GM19455 (cell line): ENCODE measurements around the gene GIT1.

ENCODE experiments used
- ATAC-seq: cut with Tn5 transposase; IDR thresholded peaks from one replicate; pipeline ENCODE4 v1.9.1; 2021; ENCODE audit not compliant: unreplicated experiment

The GIT1 gene

DNA sequence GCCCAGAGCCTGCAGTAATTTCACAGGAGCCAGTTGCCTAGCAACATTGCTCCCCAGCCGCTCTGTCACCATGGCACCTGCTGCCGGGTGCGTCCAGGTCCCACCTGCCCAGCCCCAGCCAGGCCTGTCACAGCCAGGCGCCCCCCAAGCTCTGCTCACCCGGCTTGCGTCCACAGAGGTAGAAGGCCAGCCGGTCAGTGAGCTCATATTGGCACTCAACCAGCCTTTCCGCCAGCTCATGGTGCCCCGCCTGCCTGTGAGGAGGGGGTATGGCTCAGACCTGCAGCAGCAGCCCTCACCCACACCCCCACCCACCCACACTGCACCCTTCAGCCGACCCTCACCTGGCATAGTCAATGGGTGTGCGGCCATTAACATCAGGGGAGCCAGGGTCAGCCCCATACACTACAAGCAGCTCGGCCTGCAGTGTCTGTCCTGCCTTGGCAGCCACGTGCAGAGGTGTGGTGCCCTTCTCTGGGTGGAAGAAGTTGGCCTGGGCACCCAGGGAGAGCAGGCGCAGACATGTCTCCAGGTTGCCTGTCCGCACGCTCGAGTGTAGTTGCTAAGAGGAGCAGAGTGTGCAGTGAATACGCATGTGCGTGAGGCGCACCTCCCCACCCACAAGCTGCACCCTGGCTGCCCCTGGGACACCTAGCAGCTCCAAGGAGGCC is 7.7 kb downstream of the GIT1 start:
- ATAC-seq = no peak

DNA sequence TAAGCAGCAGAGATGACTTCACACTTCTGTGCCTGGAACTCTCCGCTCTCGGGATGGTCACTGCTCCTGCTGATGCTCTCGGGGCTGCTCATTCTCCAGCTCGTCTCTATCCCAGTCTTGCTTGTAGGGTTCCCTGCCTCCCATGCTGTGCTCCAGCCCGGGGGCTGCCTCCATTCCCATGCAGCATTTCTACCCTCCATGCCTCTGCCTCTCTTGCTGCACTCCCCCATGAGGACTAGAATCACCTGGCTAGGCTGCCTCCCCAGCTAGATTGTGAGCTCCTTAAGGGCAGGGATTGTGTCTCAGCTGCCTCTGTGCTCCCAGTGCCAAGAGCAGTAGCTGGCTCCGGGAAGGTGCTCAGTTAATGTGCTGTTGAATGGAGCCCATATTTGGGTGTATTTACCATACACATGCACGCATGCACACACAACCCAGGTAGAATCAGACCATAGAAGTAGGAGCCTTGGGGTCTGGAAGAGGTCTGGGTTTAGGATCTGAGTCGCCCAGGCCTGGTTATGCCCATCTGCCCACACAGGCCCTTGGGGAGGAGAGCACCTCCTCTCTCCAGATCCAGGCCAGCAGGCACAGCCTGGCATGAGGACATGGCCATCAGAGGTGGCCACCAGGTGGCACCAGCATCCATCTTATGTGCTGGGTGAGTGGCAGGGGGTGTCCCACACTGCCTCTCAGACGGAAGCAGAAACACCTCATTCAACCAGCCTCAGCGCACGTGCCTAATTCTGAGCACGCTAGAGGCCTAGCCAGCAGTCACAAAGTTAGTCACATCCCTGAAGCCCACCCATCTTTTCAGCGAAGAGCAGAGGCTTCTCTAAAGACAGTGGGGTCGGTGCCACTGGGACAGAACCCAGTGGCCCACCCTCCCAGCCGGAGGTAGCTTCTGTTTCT is 9.3 kb downstream of the GIT1 start:
- no peak for ATAC-seq

- no peak for ATAC-seq
Measured at GRCh38 chr17:29578626-29579485, 10.6 kb downstream of the GIT1 start.

- ATAC-seq = no peak
Measured at GRCh38 chr17:29577385-29578211, 11.8 kb downstream of the GIT1 start.

DNA sequence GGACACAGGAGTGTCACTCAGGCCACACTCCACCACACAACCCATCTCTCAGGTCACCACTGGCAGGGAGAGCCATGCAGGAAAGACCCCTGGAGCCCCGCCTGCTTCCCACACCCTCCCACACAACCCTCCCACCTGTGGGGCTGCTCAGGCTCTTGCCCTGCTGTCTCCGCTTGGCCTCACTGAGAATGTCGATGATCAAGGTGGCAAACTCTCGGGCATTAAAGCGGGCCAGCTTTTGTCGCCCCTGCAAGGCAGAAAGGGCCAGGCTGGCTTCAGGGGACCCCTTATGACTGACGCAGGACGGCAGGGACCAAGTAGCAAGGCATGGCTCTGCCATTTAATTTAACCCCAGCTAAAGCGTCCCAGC is 12.5 kb downstream of the GIT1 start:
- no peak for ATAC-seq

DNA sequence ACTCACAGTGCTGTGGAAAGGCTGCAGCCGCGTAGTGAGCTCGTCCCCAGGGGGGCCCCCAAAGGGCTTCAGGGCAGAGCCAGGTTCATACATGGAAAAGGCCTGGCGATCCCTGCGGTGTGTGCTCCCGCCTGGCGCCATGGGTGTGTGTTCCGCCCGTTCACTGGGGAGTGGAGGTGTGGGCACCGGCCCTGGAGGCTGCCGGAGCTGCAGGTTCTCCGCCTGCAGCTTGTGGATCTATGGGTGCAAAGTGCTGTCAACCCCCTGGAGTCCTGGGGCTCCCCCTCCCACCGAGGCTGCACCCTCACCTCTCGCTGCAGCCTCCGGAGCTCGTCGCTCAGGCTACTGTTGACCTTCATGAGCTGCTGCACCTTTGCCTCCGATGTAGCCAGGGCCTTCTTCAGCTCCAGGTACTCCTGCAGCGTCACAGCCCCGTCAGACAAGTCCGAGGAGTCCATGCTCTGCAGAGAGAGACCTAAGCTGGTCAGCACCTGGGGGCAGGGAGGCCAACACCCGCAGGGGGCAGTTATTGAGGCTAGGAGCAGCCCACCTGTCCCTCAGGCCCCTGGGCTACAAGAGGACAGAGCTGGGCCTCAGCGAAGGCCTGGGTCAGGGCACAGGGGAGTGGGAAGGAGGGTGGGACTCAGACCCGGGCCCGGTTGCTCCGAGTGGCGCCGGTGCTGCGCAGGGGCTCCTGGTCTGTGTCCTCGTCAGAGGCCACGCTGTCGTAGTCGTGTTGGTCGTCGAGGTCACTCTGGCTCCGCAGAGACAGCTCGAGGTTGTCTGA is 13.0 kb downstream of the GIT1 start:
- no peak for ATAC-seq

DNA sequence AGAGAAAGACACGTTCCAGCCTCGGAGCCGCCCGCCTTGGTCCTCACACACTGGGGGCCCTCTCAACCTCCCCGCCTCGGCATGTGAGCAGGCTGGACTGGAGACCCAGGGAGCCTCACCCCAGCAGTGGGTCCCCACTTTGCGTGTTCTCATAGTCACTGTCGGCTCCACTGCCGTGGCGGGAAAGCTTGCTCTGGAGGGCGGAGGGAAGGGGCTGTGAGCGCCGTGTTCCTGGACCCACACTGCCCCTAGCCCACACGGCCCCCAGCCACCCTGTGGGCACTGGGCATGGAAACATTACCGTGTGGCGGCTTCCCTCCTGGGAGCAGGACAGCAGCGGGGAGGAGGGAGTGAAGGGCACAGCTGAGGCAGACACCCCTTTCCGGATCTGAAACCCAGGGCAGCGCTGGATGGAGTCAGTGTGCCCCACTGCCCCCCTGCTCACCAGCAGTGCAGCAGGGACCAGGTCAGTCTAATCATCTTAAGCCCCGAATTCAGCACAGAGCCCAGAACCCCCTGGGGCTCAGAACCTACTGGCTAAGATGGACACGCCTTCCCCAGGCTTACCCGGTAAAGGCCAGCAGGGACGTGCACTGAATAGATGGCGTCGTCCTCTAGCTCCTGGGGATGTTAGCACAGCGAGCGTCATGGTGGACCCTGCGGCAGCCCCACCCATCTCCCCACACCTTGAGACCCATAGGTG is 13.8 kb downstream of the GIT1 start:
- ATAC-seq = no peak

DNA sequence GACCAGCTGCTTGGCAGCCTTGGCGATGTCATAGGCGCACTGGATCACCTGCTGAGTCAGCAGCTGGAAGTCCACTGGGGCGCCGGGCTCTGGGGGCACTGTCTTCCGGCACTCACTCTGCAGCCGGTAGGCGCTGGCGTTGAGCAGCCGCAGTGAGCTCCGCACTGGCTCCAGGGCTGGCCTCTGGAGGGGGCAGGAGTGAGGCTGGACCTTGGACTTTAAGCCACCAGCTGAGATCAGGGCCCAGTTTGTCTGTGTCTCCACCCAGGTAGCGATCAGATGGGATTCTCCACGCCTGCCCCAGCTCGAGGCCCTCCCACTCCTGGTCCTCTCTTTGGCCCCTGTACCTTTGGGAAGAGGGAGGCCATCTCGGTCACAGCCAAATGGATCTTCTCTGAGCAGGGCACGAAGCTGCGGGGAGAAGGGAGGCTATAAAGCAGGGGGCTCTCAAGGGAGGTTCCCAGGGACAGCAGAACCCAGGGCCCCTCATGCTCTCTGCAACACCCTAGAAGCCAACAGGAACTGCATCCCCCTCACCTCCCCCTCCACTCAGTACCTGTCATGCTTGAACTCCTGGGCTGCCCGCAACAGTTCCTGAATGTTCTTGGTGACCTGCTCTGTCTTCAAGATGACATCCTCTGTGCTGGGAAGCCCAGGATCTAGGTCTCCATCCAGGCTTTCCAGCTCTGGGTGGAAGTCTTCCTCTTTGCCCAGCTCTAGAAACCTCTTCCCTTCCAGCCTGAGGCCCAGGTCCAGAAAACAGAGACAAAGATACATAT is 14.5 kb downstream of the GIT1 start:
- ATAC-seq = no peak

DNA sequence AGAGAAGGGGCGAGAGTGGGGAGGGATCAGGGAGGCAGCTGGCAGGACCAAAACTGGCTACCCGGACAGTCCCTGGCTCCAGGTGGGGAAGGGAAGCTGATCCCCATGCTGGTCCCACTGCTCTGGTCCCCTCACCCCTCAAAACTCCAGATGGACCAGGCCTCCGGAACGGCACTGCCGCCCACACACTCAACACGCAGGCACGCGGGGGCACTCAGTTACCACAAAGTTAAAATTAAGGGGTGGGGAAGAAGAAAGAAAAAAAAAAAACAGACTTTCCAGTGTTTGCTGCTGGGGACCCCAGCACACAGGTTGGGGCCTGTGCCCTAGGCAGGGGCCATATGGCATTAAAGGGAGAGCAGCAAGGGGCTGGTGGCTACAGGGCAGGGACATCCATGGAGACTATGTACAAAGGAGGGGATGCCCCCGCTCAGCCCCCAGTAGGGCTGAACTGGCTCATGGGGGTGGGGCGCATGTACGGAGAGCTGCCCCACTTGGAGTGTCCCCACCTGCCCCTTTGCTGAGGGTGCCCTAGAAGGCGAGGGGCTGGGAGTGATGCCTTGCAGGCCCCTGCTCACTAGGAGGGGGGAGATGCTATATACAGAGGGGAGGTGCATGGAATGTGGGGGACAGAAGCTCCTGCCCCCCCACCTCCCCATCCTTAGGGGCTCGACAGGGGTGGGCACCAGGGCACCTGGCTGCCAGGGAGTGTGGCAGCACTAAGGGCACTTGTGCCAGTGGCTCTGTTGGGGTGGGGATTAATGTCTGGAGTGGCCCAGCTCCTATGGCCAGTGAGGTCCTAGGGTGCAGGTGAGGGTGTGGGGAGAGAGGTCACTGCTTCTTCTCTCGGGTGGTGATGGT is 15.3 kb downstream of the GIT1 start:
- no peak for ATAC-seq

DNA sequence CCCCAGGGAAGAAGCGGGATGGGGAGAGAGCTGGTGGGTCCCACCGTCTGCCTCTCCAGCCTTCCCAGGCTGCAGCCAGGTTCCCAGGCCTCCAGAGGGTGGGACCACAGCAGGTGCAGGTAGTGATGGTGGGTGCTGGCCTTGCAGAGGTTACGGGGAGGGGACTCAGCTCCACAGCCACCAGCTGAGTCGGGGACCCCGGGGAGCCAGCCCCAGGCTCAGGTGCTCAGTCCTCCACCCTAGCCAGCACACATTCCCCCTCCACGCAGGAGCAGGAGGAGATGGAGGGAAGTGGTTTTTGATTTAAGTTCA is 15.9 kb downstream of the GIT1 start:
- ATAC-seq = no peak

DNA sequence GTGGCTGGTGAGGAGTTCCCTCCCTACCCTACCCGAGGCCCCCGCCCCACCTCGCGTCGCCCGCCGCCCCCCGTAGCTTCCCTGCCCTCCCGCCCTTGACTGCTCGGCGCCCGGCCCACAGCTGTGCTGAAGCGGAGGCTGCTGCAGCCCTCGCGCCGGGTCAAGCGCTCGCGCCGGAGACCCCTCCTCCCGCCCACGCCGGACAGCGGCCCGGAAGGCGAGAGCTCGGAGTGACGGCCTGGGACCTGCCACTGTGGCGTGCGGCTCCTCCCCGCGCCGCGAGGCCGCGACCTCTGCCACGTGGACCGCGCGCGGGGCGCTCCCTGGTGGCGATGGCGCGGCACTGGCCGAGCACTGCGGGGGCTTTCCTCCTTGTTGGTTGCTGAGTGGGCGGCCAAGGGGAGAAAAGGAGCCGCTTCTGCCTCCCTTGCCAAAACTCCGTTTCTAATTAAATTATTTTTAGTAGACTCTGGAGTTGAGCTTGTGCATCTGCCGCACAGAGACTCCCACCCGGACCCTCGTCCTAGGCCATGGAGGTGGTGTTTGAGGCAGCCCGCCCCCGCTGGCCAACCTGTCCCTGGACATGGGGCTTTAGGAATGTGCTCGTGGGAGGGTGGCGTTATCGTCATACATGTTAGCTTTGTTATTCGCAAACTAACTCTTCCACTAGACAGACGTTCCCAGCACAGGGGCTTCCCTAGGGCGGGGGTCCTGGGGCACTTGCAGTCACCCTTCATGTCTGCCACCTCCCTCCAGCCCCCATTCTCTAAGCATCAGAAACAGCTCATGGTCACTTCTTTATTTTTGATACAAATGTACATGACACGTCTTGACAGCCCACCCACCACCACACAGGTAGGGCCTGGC is 16.5 kb downstream of the GIT1 start:
- ATAC-seq = no peak

GRCh38 chr17:29571883-29572681 is 17.4 kb downstream of the GIT1 start:
- ATAC-seq = no peak

- ATAC-seq = no peak
Measured at GRCh38 chr17:29571486-29571882, 18.0 kb downstream of the GIT1 start.

- ATAC-seq = no peak
Measured at GRCh38 chr17:29570521-29570920, 18.9 kb downstream of the GIT1 start.

DNA sequence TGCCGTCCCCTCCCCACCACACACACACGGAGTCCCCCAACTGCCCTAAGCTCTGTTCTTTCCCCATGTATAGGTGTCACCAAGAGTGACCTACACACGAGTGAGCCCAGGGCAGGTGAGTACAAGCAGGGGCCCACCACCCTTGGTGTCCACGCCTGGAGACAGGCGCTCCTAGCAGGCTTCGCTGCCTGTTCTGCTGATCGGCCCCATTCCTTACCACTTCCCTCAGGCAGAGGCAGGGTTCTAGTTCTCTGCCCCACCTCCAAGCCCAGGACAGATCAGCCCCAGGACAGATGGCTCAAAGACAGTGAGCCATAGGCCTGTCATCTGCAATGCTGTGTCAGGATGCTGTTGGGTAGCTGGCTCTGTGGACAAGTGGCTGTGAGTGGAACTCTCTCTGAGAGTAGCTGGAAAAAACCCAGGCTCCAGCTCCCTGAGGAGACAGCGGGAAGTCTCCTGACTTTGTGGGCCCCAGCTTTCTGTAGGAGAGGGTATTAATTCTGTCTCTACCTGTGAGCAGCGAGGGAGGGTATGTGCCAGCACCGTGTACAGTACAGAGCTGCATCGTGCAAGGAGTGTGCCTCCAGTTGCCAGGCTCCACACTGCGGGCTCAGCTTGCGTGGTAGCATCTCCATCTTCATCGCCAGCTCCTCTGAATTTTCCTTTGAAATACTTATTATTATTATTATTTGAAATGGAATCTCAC is 20.1 kb downstream of the GIT1 start:
- no peak for ATAC-seq
